Ureter (tissue), 1 donor: ENCODE results near the gene VWA5B2. TPM values are rescaled to one million over a fixed set of nuclear protein-coding genes. Genes with fewer than 3 reads are reported as not detected.

Experiments used
- DNase-seq: peaks from one replicate; pipeline ENCODE4 v3.0.0-alpha.2; 2020; ENCODE audit warnings: low spot score
- total RNA-seq: library from RNA; stranded (reverse); gene quantifications from one replicate; pipeline ENCODE4 v1.2.4, GENCODE V29; 2023
- donor health status: DM: yes; HTN: yes; CAD: no.

Gene VWA5B2
- total RNA-seq, 1 donor from 2014 or later, result not detected

- DNase-seq, result no peak
Observed at GRCh38 chr3:184223946-184224345, 5.4 kb upstream of the VWA5B2 start.

- no peak for DNase-seq
Observed at GRCh38 chr3:184227481-184227935, 1.9 kb upstream of the VWA5B2 start.

- no peak for DNase-seq
Observed at GRCh38 chr3:184228376-184229137, 828 bp upstream of the VWA5B2 start.

- no peak for DNase-seq
Observed at GRCh38 chr3:184230081-184230602, 757 bp downstream of the VWA5B2 start.

- no peak for DNase-seq
Observed at GRCh38 chr3:184230603-184231528, 1.5 kb downstream of the VWA5B2 start.

- DNase-seq, result no peak
Observed at GRCh38 chr3:184231671-184232070, 2.3 kb downstream of the VWA5B2 start.

- no peak for DNase-seq
Observed at GRCh38 chr3:184233127-184233843, 3.9 kb downstream of the VWA5B2 start.

GRCh38 chr3:184234224-184234623 lies 4.8 kb downstream of the VWA5B2 start:
- DNase-seq, result peak; percentile 87

- no peak for DNase-seq
Observed at GRCh38 chr3:184234671-184235380, 5.4 kb downstream of the VWA5B2 start.

GRCh38 chr3:184235381-184236032 lies 6.1 kb downstream of the VWA5B2 start:
- DNase-seq, result no peak

- DNase-seq, result no peak
Observed at GRCh38 chr3:184236033-184236410, 6.6 kb downstream of the VWA5B2 start.

GRCh38 chr3:184236636-184237035 lies 7.3 kb downstream of the VWA5B2 start:
- no peak for DNase-seq

GRCh38 chr3:184237211-184237610 lies 7.8 kb downstream of the VWA5B2 start:
- DNase-seq, result no peak

GRCh38 chr3:184237807-184238206 lies 8.4 kb downstream of the VWA5B2 start:
- DNase-seq, result no peak

GRCh38 chr3:184238246-184238818 lies 8.9 kb downstream of the VWA5B2 start:
- DNase-seq, result no peak

- no peak for DNase-seq
Observed at GRCh38 chr3:184239221-184239620, 9.8 kb downstream of the VWA5B2 start.

- DNase-seq, result no peak
Observed at GRCh38 chr3:184239708-184240107, 10.3 kb downstream of the VWA5B2 start.

GRCh38 chr3:184240384-184241140 lies 11.2 kb downstream of the VWA5B2 start:
- DNase-seq, result no peak

GRCh38 chr3:184241141-184241446 lies 11.7 kb downstream of the VWA5B2 start:
- DNase-seq, result no peak
